Measurements from ENCODE around the gene SYNE2.
"Not testable (repeated sequence)": the region's sequence is repeated elsewhere in the genome, so short reads cannot be mapped to it uniquely, and the experiment has no call there.

The SYNE2 gene

GRCh38 chr14:64089920-64090319, 237.1 kb downstream of the SYNE2 start:
- peak; percentile 42 for DNase-seq

GRCh38 chr14:64091217-64091616, 238.4 kb downstream of the SYNE2 start:
- DNase-seq: no peak

- no peak for DNase-seq
Observed at GRCh38 chr14:64092338-64092737, 239.5 kb downstream of the SYNE2 start.

- no peak for DNase-seq
Observed at GRCh38 chr14:64092940-64093339, 240.1 kb downstream of the SYNE2 start.

- no peak for DNase-seq
Observed at GRCh38 chr14:64095620-64096019, 242.8 kb downstream of the SYNE2 start.

- no peak for DNase-seq
Observed at GRCh38 chr14:64098120-64098519, 245.3 kb downstream of the SYNE2 start.

DNA sequence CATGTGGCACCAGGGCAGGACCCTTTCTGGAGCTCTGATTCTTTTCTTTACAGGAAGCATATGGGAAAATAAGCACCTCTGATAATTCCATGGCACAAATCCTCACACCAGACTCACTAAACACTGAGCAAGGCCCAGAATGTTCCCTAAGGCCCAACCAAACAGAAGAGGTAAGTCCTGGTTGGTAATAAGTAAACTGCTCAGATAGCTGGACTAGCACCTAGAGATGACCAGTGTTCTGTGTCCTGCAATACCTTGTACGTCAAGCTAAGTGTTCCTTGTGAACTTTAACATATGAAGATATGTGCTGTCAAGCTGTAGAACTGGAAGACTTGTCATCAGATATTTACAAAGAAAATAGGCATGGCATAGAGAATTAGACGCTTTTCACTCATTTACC, 254.6 kb downstream of the SYNE2 start:
- no peak for DNase-seq

DNA sequence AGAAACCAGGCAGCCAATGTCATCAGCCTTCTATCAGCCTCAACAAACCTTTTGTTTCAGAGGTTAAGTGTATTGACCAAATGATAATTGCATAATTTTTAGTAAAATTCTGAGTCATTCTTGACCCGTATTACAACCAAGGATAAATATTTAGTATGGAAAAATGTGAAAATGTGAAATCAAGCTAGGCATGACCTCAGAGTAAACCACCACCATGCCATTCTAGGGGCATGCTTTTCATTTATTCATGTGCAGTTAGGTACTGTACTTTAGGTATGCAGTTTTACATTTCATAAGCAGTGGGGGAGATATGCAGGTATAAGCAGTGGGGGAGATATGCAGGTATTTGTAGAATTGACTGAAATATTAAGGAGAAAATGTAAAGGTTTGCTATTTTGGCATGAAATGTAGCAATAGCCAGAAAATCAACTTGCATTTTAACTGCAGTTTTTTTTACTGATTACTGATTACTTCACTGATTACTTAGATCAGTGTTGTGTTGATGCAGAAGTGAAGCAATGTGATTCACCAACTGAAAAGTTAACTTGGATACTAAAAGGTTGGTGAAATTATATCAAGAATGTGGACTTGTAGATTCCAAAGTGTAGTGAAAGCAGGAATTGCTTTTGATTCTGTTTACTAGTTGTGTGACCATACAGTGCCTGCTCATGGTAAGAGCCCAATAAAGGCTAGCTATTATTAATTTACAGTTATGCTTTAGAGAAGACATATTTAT, 257.2 kb downstream of the SYNE2 start:
- DNase-seq: no peak

DNA sequence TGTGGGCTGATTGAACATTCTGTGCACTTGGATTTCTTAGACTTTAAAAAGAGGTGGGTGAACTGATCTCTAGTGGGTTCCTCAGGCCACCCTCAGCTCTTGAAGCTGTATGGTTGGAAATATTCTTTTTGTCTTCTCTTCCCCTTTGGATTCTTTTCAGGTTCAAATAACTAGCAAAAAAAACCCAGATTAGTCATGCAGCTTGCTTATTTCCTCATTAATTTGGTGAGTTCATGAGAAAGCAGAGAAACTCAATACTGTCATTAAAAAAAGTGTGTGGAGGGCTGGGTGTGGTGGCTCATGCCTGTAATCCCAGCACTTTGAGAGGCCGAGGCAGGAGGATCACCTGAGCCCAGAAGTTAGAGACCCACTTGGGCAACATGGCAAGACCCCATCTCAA, 258.0 kb downstream of the SYNE2 start:
- DNase-seq: no peak

GRCh38 chr14:64112867-64113678, 260.3 kb downstream of the SYNE2 start:
- DNase-seq: no peak

GRCh38 chr14:64114166-64114565, 261.4 kb downstream of the SYNE2 start:
- DNase-seq: peak; percentile 45

- DNase-seq: no peak
Observed at GRCh38 chr14:64114796-64115195, 262.0 kb downstream of the SYNE2 start.

DNA sequence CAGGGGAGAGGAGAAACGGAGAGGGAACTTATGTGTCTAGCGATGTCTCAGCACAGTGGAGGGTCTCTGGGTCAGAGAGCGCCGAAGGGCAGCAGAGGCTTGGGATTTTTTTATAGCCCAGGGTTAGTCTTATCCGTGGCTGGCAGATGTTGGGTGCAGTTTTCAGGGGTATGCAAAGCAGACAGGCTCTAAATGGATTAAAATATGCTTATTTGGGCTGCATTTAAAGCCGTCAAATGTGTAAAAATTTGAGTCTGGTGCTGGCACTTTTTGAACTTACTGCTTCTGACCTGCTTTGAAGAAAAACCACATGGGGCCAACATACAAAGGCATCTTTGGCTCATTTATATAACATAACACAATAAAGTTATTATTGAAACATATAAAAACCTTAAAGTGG, 262.6 kb downstream of the SYNE2 start:
- peak; percentile 2 for DNase-seq

DNA sequence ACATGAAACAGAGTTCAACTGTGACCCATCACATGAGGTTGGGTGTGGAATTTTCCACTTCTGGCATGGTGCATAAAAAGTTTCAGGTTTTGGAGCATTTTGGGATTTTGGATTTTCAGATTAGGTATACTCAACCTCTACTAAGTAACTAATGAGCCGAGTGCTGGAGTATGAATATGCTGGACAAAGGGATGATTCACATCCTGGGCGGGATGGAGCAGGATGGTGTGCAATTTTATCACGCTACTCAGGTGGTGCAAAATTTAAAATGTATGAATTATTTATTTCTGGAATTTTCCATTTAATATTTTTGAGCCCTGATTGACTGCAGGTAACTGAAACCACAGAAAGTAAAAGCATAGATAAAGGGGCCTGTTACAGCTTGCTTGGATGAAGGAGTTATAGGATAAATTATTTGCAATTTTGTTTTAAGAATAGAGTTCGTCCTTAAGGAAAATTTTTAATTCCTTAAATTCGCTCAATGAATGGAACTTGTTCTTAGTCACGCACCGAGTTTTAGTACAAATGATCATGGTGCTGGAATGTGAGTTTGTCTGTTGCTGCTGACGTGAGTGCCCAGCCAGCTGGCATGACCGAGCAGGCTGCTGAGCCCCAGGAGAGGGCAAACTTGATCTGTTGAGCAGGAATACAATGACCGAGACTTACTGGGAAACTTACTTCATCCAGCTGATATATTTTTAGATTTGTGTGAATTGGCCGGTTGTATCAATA, 265.0 kb downstream of the SYNE2 start:
- DNase-seq: no peak

DNA sequence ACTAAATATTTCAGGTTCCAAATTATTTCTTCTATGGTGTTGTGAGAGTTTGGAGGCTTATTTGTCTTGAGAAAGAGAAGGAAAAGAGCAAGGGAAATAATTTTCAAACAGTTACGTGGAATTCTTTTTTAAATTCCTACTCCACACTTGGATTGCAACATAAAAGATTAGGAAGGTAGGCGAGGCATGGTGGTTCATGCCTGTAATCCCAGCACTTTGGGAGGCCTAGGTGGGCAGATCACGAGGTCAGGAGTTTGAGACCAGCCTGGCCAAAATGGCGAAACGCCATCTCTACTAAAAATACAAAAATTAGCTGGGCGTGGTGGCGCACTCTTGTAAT, 265.6 kb downstream of the SYNE2 start:
- not testable (repeated sequence) for DNase-seq

GRCh38 chr14:64118892-64119291, 266.1 kb downstream of the SYNE2 start:
- DNase-seq: no peak

GRCh38 chr14:64119500-64119899, 266.7 kb downstream of the SYNE2 start:
- DNase-seq: no peak

DNA sequence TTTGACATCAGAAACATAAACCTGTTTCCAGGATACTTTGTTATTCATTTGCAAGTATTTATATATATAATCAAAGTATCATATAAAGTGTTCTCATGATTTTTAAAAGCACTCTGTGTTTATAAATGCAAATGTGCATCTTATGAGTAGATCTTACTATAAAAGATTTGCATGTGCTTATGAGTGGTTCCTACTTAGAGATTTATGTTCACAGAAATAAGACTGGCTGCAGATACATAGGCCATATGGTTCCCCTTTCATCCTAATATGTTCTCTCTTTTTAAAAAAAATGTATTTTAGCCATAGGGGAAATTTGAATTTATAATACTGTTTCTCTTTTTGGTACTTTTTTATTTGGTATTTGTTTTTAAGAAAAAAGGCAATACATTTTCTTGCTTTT, 267.2 kb downstream of the SYNE2 start:
- DNase-seq: no peak

- no peak for DNase-seq
Observed at GRCh38 chr14:64123241-64123822, 270.5 kb downstream of the SYNE2 start.

DNA sequence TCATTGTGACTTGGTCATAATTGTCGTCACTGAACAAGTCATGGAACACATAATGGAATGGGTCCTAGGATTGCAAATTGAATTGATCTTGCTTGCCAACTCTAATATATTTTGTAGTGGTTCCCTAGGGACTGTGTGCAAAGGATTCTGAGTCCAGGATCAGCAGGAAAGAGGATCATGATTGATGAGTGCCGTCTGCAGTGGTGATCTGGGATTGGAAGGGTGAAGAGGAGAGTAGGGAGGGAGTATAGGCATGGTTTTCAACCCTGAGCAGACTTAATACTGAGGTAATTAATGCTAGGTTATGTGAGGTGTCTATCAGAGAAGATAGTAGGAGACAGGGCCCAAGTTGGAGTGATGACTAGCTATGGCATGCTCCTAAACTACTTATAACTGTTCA, 272.5 kb downstream of the SYNE2 start:
- DNase-seq: peak; percentile 30

DNA sequence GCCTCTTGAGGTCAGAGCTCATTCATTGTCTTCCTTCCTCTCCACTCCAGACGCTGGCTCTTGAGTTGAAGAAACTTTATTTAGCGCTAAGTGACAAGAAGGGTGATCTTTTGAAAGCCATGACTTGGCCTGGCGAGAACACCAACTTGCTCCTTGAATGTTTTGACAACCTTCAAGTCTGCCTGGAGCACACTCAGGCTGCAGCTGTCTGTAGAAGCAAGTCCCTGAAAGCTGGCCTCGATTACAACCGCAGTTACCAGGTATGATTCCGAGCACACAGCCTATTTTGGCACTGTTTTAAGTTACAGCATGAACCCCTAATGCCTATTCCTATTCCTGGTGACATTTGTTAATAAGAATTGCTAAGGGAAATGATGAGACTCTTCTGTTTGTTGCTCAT, 273.7 kb downstream of the SYNE2 start:
- no peak for DNase-seq

GRCh38 chr14:64137657-64138290, 285.0 kb downstream of the SYNE2 start:
- DNase-seq: peak; percentile 7

Data from NCI-H82 (cell line).